ENCODE data around the gene PAX5.

- TF ChIP-seq NFRKB (IDR thresholded peaks at IDR 0.05) = no peak
- TF ChIP-seq ELF4 (IDR thresholded peaks at IDR 0.05) = no peak
- TF ChIP-seq ARNT (IDR thresholded peaks at IDR 0.05) = no peak
Measured at GRCh38 chr9:36922548-36922947, 111.5 kb downstream of the PAX5 start.
